Prostate gland (tissue), 2 donors: ENCODE results near the gene ZER1. TPM values are rescaled to one million over a fixed set of nuclear protein-coding genes. Genes with fewer than 3 reads are reported as not detected.

Experiments
- DNase-seq: peaks from one replicate; pipeline ENCODE4 v3.0.0-alpha.2; 2019; ENCODE audit warnings: low spot score
- H3K27ac ChIP-seq, 2 donors: fragments of 200-600 bp; sonication (generic); 2 replicates each; pipeline ENCODE4 v1.5.1; 2017 to 2019
- H3K27me3 ChIP-seq: fragments of 200-600 bp; sonication (generic); replicated peaks from 2 replicates; pipeline ENCODE4 v1.5.1; 2019; ENCODE audit not compliant: insufficient read depth
- H3K36me3 ChIP-seq, 2 donors: fragments of 200-600 bp; sonication (generic); 1 replicate in 1 of 2; 2 replicates in 1 of 2; pipeline versions ENCODE4 v1.5.1 to v1.8.1; 2017 to 2019
- H3K4me1 ChIP-seq: fragments of 200-600 bp; sonication (generic); replicated peaks from 2 replicates; pipeline ENCODE4 v1.5.1; 2019
- H3K4me3 ChIP-seq, 2 donors: fragments of 200-600 bp; sonication (generic); 2 replicates each; pipeline ENCODE4 v1.5.1; 2017 to 2019
- H3K9me3 ChIP-seq: fragments of 200-600 bp; sonication (generic); 2 replicates; pipeline ENCODE4 v1.5.1; 2017
- CTCF ChIP-seq, 4 experiments: fragments of 200-600 bp in 2 of 4; fragments of 450-650 bp in 2 of 4; sonication (generic) in 2 of 4; IDR thresholded peaks; 1 replicate in 3 of 4; 2 replicates in 1 of 4; pipeline ENCODE4 v1.5.1; 2016 to 2019; ENCODE audit warnings: antibody characterized with exemption in 4 of 4, mild to moderate bottlenecking in 2 of 4, moderate library complexity in 2 of 4
- POLR2A ChIP-seq: fragments of 450-650 bp; IDR thresholded peaks from one replicate; pipeline ENCODE4 v1.6.1; 2016; ENCODE audit warnings: antibody characterized with exemption, mild to moderate bottlenecking
- POLR2AphosphoS5 ChIP-seq: sonication (generic); formaldehyde crosslinking; IDR thresholded peaks from one replicate; pipeline ENCODE4 v1.6.1; 2017; ENCODE audit warnings: antibody characterized with exemption
- whole genome bisulfite sequencing: methylation state at CpG from one replicate; pipeline ENCODE4 v1.1.5; 2018; 5-methylcytosine and 5-hydroxymethylcytosine counted together
- intact Hi-C: fragments of 100-400 bp; cut with DNase I; formaldehyde crosslinking; loops from one replicate; pipeline ENCODE4 v1.14.2; 2022
- total RNA-seq, 2 donors: library from RNA; depleted of rRNA; stranded (reverse); fragments of >200 nt; gene quantifications; one replicate each; pipeline ENCODE4 v1.1.0, GENCODE V29; 2016

ZER1 gene
- total RNA-seq, 2 donors from 2014 or later: 86.6 to 122 TPM

- no peak for DNase-seq
- 90% methylated on average over 12 of the region's 12 CpGs for WGBS
- intact Hi-C loops: no loop called here
- H3K27ac ChIP-seq: no peak overlapping the region
- H3K27me3 ChIP-seq: no peaks in the 10 kb centered on the region
- no peak overlapping the region for H3K4me3 ChIP-seq
- no peaks in the 10 kb centered on the region for H3K4me1 ChIP-seq
- H3K9me3 ChIP-seq: no peaks in the 10 kb centered on the region
- no peak for TF ChIP-seq CTCF (IDR thresholded peaks at IDR 0.05)
- no peak for TF ChIP-seq POLR2A
- TF ChIP-seq POLR2AphosphoS5: no peak
- H3K36me3 ChIP-seq: peaks cover 8 to 19% of the 10 kb centered on the region in 2 donors
Observed at GRCh38 chr9:128809036-128809599, 37.4 kb upstream of the ZER1 start.

GRCh38 chr9:128808543-128808942 is 36.8 kb upstream of the ZER1 start:
- TF ChIP-seq POLR2A: no peak
- TF ChIP-seq POLR2AphosphoS5: no peak
- no peak for TF ChIP-seq CTCF (IDR thresholded peaks at IDR 0.05)
- no peak overlapping the region for H3K27ac ChIP-seq
- no peak for DNase-seq
- no peaks in the 10 kb centered on the region for H3K4me1 ChIP-seq
- peaks cover 8 to 19% of the 10 kb centered on the region in 2 donors for H3K36me3 ChIP-seq
- no peaks in the 10 kb centered on the region for H3K9me3 ChIP-seq
- intact Hi-C loops: no loop called here
- H3K4me3 ChIP-seq: no peak overlapping the region
- WGBS: 86% methylated on average over 3 of the region's 3 CpGs
- H3K27me3 ChIP-seq: no peaks in the 10 kb centered on the region

- H3K27me3 ChIP-seq: no peaks in the 10 kb centered on the region
- TF ChIP-seq POLR2A: no peak
- TF ChIP-seq POLR2AphosphoS5: no peak
- no peak for TF ChIP-seq CTCF (IDR thresholded peaks at IDR 0.05)
- no peak overlapping the region for H3K27ac ChIP-seq
- no peak overlapping the region for H3K4me3 ChIP-seq
- no peaks in the 10 kb centered on the region for H3K9me3 ChIP-seq
- H3K36me3 ChIP-seq: peaks cover 8 to 19% of the 10 kb centered on the region in 2 donors
- no peaks in the 10 kb centered on the region for H3K4me1 ChIP-seq
- intact Hi-C loops: no loop called here
- no peak for DNase-seq
- 92% methylated on average over 13 of the region's 14 CpGs for WGBS
Observed at GRCh38 chr9:128807827-128808226, 36.1 kb upstream of the ZER1 start.

- no peaks in the 10 kb centered on the region for H3K9me3 ChIP-seq
- intact Hi-C loops: no loop called here
- DNase-seq: no peak
- H3K4me1 ChIP-seq: no peaks in the 10 kb centered on the region
- no peak overlapping the region for H3K4me3 ChIP-seq
- no peaks in the 10 kb centered on the region for H3K27me3 ChIP-seq
- 87% methylated on average over 14 of the region's 14 CpGs for WGBS
- TF ChIP-seq POLR2AphosphoS5: no peak
- no peak for TF ChIP-seq CTCF (IDR thresholded peaks at IDR 0.05)
- no peak for TF ChIP-seq POLR2A
- no peak overlapping the region for H3K27ac ChIP-seq
- H3K36me3 ChIP-seq: peaks cover 8 to 19% of the 10 kb centered on the region in 2 donors
Observed at GRCh38 chr9:128805661-128806060, 33.9 kb upstream of the ZER1 start.

GRCh38 chr9:128802482-128802881 is 30.8 kb upstream of the ZER1 start:
- 77% methylated on average over 4 of the region's 4 CpGs for WGBS
- Histone ChIP-seq H3K9me3 (no peaks in the 10 kb centered on the region), H3K4me3 (no peak overlapping the region), H3K27ac (peak overlapping the region in 1 of 2 donors; percentile 55), H3K36me3 (peaks cover 8 to 14% of the 10 kb centered on the region in 2 donors), H3K4me1 (no peaks in the 10 kb centered on the region), H3K27me3 (no peaks in the 10 kb centered on the region)
- TF ChIP-seq POLR2AphosphoS5 (peak; percentile 78), CTCF (IDR thresholded peaks at IDR 0.05) (peak in 1 of 4 experiments; percentile 13), POLR2A (no peak)
- intact Hi-C loops: no loop called here
- DNase-seq: no peak
